ENCODE results near the gene PAXX.
"Not testable (repeated sequence)": the region's sequence is repeated elsewhere in the genome, so short reads cannot be mapped to it uniquely, and the experiment has no call there.

PAXX gene

DNA sequence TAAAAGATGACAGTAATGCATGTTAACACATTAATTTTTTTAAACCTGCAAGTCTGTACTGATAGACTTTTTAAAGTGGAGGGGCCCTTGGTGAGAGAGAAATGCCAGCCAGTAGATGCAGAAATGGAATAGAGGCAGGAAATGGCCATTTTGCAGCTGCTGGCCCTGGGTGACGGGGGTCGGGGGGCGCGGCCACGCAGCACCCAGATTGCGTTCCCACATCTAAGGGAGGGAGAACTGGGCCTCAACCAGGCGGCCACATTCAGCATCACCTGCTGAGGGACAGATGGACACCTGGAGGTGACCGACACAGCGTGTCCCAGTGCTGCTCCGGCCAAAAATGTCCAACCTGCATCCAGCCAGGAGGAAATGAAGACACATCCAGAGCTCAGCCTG, 10.4 kb downstream of the PAXX start:
- DNase-seq (ENCODE audit: low spot score), result no peak

DNA sequence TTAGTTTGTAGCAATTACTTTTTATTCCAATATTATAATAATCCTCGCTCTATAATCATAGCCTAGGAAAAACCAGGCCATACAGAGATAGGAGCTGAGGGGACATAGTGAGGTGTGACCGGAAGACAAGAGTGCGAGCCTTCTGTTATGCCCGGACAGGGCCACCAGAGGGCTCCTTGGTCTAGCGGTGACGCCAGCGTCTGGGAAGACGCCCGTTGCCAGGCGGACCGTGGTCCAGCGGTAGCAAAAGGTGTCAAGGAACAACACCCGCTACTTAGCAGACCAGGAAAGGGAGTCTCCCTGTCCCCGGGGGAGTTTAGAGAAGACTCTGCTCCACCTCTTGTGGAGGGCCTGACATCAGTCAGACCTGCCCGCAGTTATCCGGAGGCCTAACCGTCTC, 12.1 kb downstream of the PAXX start:
- not testable (repeated sequence) for DNase-seq (ENCODE audit: low spot score)

DNA sequence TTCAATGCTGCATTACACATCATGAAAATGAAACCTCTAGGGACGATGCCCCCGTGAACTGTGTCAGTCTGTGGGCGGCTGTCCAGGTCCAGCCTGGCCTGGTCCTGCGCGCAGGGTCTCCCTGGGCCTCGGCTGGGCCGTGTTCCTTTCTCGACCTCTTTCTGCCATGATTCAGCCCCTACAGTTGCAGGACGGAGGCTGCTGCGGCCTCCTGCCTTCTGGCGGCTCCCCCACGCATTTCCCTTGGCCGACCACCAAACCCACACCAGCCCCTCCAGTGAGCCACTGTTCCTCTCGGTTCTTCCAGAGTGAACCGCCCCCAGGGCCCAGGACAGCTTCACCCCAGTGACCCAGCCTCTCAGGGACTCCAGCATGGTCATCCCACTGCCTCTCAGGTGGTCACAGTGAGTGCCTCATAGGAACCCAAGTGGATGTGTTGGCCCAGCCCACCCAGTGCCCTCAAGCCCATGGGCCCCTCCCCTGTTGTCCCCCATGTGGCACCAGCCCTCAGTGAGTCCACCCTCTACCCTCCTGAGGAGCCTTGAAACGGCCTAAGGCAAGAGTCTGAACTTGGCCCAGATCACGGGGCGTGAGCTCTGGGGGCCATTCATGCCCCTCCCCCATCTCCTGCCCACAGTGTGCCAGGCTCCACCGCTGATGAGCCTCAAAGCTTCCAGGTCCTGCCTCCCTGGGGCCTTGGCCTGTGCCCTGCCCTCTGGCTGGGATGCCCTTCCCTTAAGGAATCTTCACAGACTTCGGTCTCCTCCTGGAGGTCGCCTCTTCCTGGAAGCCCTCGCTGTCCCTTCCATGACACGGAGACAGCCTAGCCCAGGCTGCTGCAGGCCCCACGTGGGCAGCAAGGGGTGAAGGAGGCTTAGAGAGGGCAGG, 14.1 kb downstream of the PAXX start:
- no peak for DNase-seq (ENCODE audit: low spot score)

DNA sequence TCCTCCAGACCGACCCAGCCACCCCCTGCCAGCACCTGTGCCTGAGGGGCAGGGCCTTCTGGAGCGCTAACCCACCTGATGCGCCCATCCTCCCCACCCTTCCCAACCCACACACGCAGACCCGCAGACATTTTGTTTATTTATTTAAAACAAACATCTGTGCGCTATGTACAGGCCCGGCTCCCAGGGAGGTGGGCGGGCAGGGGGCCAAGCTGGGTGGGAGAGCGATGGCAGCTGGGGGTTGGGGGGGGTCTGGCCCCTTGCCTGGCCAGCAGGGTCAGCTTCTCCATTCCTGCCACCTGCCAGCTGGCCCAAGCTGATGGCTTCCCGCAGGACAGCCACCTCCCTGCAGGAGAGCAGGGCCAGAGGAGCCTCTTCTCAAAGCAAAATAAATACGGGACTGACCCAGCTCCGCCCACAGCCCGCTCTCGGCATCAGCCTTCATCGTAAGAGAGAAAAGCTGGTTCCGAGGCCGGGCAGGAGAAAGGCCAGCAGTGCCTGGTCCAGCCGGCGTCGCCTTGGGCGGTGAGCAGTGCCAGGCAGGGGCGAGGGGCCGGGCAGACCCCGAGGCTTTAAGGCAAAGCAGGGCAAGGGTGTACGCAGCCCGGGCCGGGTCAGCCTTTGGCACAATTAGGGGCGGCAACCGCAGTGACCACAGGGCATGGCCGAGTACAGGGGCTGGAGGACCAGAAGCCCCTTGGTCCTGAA, 15.0 kb downstream of the PAXX start:
- DNase-seq (ENCODE audit: low spot score), result no peak

DNA sequence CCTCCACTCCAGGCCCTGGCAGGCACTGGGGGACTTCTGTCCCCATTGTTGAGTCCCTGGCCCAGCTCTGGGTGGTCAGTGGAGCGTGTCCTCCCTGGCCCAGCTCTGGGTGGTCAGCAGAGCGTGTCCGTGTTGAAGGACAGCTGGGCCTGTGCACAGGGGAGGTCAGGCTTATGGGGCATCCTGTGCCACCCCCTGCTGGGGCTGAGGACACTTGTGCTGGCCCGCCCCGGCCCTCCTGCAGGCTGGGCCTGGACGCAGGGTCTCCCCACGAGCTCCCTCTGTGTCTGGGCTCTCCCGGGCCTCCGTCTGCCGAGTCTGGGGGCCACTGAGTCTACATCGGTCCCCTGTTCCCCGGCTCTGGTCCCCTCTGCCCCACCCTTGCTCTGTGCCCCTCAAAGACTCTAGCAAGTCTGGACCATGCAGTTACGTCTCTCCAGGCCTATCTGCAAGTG, 15.6 kb downstream of the PAXX start:
- DNase-seq (ENCODE audit: low spot score), result no peak

DNA sequence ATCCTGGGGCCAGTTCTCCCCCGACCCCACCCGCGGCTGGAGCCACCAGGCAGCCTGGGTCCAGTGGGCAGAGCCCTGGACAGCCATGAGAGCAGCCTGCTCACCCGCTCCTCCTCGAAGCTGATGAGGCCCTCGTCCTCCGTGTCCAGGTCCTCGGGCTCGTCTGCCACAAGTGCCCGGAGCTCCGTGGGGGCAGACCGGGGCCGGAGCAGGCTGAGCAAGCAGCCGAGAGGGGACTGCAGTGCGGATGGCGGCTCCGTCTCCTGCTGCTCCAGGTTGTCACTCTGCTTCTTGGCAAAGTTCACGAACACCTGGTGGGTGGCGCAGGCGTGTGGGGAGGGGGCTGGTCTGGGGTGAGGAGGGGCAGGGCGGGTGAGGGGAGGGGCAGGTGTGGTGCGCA, 16.1 kb downstream of the PAXX start:
- no peak for DNase-seq (ENCODE audit: low spot score)

DNA sequence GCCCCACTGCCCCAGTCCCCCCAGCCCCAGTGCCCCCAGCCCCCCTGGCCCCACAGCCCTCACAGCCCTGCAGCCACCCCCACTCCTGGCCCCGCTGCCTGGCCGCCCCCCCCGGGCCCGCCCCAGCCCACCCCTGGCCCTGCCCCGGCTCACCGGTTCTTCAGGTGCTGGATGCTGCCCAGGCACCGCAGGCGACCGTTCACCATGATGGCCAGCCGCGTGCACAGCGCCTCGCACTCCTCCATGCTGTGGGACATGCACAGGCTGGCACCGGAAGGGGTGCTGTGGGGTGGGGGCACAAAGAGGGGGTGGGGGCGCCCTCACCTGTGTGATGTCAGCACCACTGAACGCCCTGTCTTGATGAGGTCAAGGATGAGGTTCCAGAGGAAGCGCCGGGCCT, 17.0 kb downstream of the PAXX start:
- DNase-seq (ENCODE audit: low spot score), result no peak

DNA sequence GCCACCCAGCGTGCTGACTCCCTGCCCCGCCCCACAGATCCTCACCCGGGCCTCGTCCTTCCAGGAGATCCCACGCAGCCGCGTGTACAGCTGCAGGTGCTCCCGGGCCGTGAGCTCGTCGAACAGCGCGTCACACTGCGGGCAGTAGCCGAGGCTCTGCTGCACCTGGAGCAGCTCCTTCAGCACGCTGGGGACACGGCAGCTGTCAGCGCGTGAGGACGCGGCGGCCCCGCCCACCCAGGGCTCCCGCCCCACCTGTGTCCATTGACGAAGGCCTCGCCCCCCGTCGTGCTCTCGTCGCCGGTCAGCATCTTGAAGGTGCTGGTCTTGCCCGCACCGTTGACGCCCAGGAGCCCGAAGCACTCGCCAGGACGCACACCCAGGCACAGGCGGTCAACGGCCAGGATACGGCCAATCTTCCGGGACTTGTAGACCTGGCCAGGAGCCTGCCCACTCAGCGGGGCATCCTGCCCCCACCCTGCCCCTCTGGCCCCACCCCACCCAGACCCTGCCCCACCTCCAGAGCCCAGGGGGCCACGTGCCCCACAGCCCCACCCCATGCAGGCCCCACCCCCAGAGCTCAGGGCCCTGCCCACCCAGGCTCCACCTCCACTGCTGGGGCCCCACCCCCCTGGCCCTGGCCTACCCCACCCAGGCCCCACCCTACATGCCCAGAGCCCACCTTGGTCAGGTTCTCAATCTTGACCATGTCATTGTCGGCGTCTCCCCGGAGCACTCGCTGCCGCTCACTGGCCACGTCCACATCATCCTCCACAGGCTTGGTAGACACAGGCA, 17.9 kb downstream of the PAXX start:
- DNase-seq (ENCODE audit: low spot score), result no peak

DNA sequence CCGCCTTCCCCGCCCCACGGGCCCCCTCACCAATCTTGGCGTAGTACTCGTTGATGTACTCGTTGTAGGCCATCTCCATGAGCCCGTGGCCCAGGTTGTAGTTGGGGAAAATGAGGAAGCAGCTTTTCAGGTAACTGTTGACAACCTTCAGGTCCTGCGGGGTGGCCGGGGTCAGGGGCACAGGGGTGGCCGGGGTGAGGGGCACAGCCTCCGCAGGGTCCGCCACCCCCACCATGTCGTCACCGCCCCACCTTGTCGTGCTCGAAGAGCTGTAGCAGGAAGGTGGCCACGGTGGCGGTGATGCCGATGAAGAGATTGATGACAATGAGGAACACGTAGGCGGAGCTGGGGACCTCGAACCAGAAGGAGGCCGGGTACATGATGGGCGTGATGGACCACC, 18.9 kb downstream of the PAXX start:
- no peak for DNase-seq (ENCODE audit: low spot score)

DNA sequence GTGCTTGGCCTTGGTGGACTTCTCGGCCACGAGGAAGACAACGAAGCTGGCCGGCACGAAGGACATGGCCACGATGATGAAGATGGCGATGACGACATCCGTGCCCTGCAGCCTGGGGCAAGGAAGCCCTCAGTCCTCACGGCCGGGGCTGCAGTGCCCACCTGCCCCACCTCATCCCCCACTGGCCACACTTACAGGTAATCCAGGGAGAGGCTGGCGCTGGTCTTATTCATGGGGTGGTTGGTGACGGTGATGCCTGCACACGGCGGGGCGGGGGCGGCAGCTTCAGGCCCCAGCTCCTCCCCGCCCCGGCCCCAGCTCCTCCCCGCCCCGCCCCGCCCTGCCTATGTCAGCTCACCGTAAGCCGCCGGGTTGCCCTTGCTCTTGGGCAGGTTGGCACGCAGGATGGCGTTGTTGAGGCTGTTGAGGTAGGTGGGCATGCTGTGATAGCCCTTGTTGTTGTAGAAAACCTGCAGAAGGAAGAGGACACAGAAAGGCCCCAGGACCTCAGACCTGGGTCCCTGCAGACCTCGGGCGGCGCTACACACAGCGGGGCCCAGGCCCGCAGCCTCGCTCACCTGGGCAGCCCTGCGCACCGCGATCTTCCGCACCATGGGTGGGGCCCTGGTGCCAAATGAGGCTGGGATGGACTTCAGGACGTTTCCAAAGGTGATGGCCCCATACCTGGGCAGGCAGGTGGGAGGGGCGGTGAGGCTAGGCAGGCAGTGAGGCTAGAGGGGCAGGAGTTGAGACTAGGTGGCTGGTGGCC, 19.9 kb downstream of the PAXX start:
- DNase-seq (ENCODE audit: low spot score), result no peak

DNA sequence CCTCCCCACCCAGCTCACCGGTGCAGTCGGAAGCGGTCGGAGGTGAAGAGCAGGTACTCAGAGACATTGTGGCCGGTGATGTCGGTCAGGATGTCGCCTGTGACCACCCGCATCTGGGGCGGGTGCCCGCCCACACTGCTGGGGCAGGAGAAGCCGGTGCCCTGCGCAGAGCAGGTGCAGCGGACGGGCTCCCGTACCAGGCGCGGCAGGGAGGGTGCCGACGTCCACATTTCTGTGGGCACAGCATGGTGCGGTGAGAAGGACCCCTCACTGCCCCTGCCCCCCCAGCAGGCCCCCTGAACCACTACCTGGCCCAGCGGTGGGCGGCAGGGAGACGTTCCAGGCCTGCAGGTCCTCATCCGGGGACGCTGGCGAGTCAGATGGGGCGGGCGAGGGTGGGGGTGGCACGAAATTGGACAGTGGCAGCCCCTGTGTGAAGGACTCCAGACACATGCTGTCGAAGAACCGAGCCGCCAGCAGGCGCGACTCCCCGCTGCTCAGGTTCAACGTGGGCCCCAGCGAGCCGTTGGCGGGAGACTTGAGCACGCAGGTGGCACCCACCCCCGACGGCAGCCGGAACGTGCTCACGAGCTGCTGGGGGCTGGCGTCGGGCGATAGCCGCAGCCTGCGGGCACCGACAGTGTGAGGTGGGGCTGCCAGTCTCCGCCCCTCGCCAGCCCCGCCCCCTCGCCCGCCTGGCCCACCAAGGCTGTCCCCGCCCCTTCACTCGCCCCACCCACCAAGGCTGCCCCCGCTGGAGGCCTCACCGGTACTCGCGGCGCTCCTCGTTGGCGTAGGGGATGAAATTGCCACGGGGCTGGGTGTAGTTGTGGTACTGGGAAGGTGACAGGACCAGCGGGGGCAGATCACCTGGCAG, 20.7 kb downstream of the PAXX start:
- no peak for DNase-seq (ENCODE audit: low spot score)

DNA sequence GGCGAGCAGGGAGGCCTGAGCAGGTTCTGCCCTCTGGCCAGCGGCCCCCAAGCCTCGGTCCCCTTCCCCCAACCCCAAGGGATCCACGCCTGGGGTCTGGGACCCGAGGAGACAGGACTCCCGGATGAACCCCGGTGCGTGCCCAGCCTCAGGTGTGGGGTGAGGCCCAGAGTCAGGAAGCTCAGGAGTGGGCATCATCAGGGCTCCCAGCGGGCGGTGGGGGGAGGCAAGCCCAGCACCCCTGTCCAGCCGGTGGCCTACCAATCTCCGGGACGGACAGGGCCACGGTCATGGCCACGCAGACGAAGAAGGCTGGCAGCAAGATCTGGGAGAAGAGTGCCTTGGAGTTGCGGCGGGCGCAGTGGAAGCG, 21.3 kb downstream of the PAXX start:
- DNase-seq (ENCODE audit: low spot score), result no peak

DNA sequence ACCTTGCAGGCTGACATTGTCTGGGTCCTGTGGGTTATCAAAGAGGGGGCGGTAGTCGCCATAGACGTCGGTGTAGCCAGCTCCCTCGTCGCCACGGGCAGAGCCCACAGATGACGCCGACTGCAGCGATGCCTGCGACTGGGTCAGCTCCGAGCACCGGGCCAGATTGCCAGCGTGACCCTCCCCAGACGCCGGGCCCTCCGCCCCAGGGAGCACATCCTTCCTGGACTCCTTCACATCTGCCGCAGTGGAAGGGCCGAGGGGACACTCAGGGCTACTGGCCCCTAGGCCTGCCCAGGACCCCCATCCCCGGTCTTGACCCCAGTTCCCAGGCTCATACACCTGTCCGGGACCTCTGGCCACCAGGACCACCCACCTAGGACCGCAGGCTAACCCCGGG, 21.9 kb downstream of the PAXX start:
- no peak for DNase-seq (ENCODE audit: low spot score)

DNA sequence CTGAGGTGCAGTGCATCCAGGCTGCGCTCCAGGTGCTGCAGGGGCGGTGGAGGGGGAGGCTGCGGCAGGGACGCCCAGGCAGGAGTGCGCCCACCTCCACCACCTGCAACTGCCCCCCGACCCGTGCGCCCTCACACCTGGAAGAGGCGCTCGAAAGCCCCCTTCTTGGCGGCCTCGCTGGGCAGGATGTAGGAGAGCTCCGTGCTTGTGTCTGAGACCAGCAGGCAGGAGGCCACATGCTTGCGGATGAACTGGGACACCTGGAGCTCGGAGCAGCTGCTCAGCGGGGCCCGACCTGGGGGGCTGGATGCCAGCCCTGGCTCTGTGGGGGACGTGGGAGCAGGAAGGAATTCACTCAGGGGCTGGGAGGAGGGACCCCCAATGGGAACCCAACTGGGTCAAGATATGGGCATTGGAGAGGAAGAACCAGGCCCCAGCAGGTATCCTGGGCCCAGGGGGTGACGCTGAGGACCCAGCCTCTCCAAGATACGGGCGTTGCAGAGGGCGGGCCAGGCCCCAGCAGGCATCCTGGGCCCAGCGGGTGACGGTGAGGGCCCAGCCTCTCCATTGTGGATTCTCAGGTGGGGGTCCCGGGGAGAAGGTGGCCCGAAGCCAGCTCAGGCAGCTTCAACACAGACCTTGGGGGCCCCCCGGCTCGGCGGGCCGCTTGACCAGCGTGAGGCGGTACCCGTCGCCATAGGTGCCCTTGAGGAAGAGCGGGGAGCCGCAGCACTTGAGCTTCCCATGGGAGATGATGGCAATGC, 22.7 kb downstream of the PAXX start:
- no peak for DNase-seq (ENCODE audit: low spot score)

DNA sequence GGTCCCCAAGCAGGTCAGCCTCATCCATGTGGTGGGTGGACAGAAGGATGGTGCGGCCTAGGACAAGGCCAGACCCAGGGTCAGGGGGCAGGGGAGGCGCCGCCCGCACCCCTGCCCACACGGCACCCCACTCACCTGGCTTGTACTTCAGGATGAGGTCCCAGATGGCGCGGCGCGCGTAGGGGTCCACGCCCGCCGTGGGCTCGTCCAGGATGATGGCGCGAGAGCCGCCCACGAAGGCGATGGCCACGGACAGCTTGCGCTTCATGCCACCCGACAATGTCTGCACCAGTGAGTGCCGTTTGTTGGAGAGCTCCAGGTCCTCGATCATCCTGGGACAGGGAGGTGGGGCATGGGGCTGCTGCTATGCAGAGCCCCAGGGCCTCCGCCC, 23.3 kb downstream of the PAXX start:
- DNase-seq (ENCODE audit: low spot score), result no peak

DNA sequence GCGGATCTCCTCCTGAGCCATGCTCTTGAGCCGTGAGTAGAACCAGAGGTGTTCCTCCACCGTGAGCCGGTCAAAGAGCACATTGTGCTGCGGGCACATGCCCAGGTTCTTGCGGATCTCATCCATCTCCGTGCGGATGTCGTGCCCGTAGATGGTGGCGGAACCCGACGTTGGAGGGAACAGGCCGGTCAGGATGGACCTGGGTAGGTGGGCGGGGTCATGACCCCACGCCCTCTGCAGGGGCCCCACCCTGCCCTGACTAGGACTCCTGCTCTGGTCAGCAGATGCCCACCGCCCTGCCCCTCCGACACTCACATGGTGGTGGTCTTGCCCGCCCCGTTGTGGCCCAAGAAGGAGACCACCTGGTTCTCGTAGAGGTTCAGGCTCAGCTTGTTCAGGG, 23.8 kb downstream of the PAXX start:
- no peak for DNase-seq (ENCODE audit: low spot score)

DNA sequence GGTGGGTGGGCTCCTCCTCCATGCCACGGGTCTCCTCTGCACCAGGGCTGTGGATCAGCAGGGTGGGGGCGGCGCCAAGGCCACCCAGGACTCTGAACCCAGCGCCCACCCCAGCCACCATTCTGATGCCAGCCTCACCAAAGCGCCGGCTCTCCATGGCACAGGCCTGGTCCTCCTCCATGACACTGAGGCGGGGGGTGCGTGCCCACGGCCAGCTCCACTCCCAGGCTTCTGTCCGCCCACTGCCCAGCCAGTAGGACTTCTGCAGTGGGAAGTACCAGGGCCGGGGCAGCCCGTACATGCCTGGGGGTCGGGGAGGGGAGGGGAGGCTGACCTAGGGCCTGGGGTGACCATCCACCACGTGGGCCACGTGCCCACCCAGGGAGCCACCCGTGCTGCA, 24.2 kb downstream of the PAXX start:
- no peak for DNase-seq (ENCODE audit: low spot score)

DNA sequence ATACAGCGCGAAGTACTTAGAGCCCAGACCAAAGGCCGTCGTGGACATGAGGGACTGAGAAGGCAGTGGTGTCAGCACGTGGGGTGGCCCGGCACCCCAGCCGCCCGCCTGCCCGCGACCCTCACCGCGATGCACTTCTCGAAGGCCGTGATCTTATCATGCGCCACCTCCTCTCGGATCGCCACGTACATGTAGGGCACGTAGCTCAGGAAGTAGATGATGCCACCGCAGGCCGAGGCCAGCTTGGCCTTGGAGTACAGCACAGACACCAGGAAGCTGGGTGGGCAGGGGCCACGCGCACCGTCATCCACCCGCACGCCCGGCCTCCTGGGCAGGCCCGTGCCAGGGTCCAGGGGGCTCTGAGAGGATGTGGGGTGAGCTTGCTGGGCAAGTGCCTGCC, 24.8 kb downstream of the PAXX start:
- no peak for DNase-seq (ENCODE audit: low spot score)

DNA sequence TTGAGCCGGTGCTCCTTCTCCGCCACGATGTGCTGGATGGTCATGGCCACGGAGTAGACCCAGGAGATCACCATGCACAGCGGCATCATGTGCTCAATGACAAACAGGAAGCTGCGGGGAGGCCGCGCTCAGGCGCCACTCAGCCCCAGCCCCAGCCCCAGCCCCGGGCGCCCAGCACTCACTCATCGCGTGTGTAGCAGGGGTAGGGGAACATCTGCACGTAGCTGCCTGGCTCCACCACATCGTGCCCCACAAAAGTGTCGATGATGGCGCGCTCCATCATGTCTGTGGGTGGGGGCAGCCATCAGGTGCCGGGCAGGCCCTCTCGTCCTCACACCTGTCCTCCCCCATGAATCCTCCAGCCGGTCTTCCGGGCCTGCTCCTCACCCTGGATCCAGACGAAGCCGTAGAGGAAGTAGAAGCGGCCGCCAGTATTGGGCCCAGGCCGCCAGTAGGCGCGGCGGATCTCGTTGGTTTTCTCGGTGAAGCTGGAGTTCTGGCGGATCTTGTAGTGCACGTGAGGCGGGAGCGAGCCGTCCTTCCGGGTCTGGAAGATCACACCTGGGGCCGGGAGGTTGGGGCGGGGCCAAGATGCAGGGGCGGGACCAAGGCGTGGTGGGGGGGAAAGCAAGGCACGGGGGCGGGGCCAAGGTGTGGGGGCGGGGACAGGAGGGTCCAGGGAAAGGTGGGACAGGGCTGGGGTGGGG, 25.7 kb downstream of the PAXX start:
- no peak for DNase-seq (ENCODE audit: low spot score)

All from putamen (tissue), 1 donor.